OCI-LY3 (cell line): ENCODE data around the gene SLC6A9.

ENCODE experiments used
- H2AFZ ChIP-seq: fragments of 200-600, 300-600 bp; shearing (Covaris generic); 2 replicates; pipeline ENCODE4 v1.6.0; 2014; ENCODE audit warnings: antibody characterized with exemption, low read depth, low read length
- H3K27ac ChIP-seq: fragments of 200-600, 300-600 bp; sonication (generic); 2 replicates; pipeline ENCODE4 v1.5.1; 2014; ENCODE audit warnings: mild to moderate bottlenecking, low read length, moderate library complexity, mixed read lengths
- H3K27me3 ChIP-seq: fragments of 200-600, 300-600 bp; sonication (generic); 2 replicates; pipeline ENCODE4 v1.6.1; 2014; ENCODE audit warnings: low read depth, low read length, mixed read lengths
- H3K36me3 ChIP-seq: fragments of 200-600, 300-600 bp; sonication (generic); replicated peaks from 2 replicates; pipeline ENCODE3; 2014; ENCODE audit warnings: low read depth, low read length, mixed read lengths
- H3K4me1 ChIP-seq: fragments of 300-600, 200-600 bp; sonication (generic); 2 replicates; pipeline ENCODE4 v1.6.1; 2014; ENCODE audit warnings: low read length, mixed read lengths
- H3K4me2 ChIP-seq: fragments of 200-600, 300-600 bp; sonication (generic); 2 replicates; pipeline ENCODE4 v1.6.1; 2014; ENCODE audit warnings: low read length, mixed read lengths
- H3K4me3 ChIP-seq: fragments of 300-600, 200-600 bp; sonication (generic); 2 replicates; pipeline ENCODE4 v1.5.1; 2014; ENCODE audit warnings: antibody characterized with exemption, mild to moderate bottlenecking, low read length, moderate library complexity
- H3K79me2 ChIP-seq: fragments of 300-600, 200-600 bp; shearing (Covaris generic); 2 replicates; pipeline ENCODE4 v1.6.1; 2014; ENCODE audit warnings: mild to moderate bottlenecking, low read length, mixed read lengths
- H3K9ac ChIP-seq: fragments of 300-600, 200-600 bp; shearing (Covaris generic); 2 replicates; pipeline ENCODE4 v1.6.0; 2014; ENCODE audit warnings: mild to moderate bottlenecking, low read length, moderate library complexity
- H3K9me3 ChIP-seq: fragments of 200-600, 300-600 bp; shearing (Covaris generic); 2 replicates; pipeline ENCODE4 v1.6.1; 2014; ENCODE audit warnings: low read length, mixed read lengths; ENCODE audit not compliant: insufficient read depth
- H4K20me1 ChIP-seq: fragments of 200-600, 300-600 bp; sonication (generic); 2 replicates; pipeline ENCODE4 v1.6.1; 2016; ENCODE audit warnings: low read length, mixed read lengths; ENCODE audit not compliant: insufficient read depth
- EZH2phosphoT487 ChIP-seq: fragments of 200-600 bp; shearing (Covaris generic); IDR thresholded peaks from 2 replicates; pipeline ENCODE4 v1.6.1; 2018; ENCODE audit warnings: antibody characterized with exemption, mixed run types, low read depth
- TF ChIP-seq, protein P1 (sequence below): fragments of 200-600, 300-600 bp; sonication (generic); IDR thresholded peaks from 2 replicates; pipeline ENCODE4 v1.5.1; 2014; ENCODE audit warnings: antibody characterized with exemption, low read length, low read depth

The SLC6A9 gene

DNA sequence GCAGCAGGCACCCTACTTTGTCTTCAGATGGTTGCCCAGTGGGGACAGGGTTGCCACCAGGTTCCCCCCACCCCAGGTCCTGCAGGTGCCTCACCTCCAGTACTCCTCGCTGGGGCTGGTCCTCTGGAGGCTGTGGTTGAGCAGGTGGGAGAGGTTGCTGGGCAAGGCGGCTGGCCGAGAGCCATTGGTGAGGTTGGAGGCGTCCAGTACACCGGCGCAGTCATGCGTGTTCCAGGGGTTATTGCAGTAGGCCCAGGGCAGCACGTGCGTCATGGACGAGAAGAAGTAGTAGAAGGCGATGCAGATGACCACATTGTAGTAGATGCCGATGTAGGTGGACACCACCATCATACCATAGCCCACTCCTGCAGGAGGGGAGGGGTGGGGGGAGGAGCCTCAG, 23.0 kb downstream of the SLC6A9 start:
- Histone ChIP-seq H3K27me3 (no peaks in the 10 kb centered on the region), H3K4me1 (no peaks in the 10 kb centered on the region), H3K9ac (no peak overlapping the region), H2AFZ (no peak overlapping the region), H4K20me1 (no peaks in the 10 kb centered on the region), H3K4me2 (no peak overlapping the region), H3K36me3 (no peaks in the 10 kb centered on the region), H3K79me2 (no peaks in the 10 kb centered on the region), H3K9me3 (no peaks in the 10 kb centered on the region), H3K4me3 (no peak overlapping the region), H3K27ac (no peak overlapping the region)
- no peak for TF ChIP-seq EZH2phosphoT487
- TF ChIP-seq, protein P1, sequence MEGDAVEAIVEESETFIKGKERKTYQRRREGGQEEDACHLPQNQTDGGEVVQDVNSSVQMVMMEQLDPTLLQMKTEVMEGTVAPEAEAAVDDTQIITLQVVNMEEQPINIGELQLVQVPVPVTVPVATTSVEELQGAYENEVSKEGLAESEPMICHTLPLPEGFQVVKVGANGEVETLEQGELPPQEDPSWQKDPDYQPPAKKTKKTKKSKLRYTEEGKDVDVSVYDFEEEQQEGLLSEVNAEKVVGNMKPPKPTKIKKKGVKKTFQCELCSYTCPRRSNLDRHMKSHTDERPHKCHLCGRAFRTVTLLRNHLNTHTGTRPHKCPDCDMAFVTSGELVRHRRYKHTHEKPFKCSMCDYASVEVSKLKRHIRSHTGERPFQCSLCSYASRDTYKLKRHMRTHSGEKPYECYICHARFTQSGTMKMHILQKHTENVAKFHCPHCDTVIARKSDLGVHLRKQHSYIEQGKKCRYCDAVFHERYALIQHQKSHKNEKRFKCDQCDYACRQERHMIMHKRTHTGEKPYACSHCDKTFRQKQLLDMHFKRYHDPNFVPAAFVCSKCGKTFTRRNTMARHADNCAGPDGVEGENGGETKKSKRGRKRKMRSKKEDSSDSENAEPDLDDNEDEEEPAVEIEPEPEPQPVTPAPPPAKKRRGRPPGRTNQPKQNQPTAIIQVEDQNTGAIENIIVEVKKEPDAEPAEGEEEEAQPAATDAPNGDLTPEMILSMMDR = no peak

DNA sequence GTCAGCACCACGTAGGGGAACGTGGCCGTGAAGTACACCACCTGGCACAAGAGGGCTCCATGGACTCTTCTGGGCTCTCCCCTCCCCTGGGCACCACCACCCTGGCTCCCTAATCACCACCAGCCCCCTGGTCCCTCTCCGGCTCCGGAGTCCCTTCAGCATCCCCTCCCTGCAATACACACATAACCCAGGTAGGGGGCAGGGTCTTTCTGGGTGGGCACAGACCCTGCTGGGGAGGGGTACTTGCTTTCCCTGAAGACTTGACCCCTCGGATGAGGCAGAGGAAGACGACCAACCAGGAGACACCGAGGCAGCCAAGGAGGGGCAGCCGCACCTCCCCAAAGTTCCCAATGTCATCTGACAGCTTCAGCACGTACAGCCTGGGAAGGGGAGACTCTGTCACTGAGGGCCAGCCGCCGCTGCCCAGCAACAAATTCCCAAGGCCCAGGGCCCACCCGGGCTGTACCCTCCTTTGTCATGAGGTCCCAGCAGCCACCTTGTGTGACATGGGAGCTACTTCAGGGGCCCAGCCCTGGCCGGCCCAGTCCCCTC, 28.6 kb downstream of the SLC6A9 start:
- H3K4me2 ChIP-seq = no peak overlapping the region
- no peak for TF ChIP-seq EZH2phosphoT487
- TF ChIP-seq, protein P1 = no peak

DNA sequence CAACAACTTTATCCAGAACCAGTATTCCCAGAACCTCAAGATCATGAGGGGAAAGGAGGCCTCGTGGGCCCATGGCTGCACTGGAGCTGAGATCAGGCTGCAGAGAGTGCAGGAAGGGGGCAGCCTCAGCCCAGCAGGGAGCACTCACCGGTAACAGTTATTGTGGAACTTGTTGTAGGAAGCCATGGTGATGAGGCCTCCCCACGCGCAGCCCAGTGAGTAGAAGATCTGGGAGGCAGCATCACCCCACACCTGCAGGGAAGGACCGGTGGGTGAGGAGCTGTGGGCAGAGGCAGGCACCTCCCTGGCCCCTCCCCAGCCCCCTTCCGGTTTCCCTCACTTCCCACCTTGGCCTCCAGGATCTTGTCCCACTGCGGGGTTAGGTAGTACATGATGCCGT, 29.1 kb downstream of the SLC6A9 start:
- Histone ChIP-seq H3K4me3 (no peak overlapping the region), H3K9ac (no peak overlapping the region), H2AFZ (no peak overlapping the region), H3K4me2 (no peak overlapping the region), H3K36me3 (no peaks in the 10 kb centered on the region), H3K27ac (no peak overlapping the region), H4K20me1 (no peaks in the 10 kb centered on the region), H3K9me3 (no peaks in the 10 kb centered on the region), H3K79me2 (no peaks in the 10 kb centered on the region), H3K4me1 (no peaks in the 10 kb centered on the region), H3K27me3 (no peaks in the 10 kb centered on the region)
- TF ChIP-seq, protein P1 = no peak
- TF ChIP-seq EZH2phosphoT487 = no peak

More for the DNA sequence above, 28.6 kb downstream of the SLC6A9 start:
- no peaks in the 10 kb centered on the region for H3K36me3 ChIP-seq
- H3K79me2 ChIP-seq = no peaks in the 10 kb centered on the region
- no peaks in the 10 kb centered on the region for H4K20me1 ChIP-seq
- no peaks in the 10 kb centered on the region for H3K4me1 ChIP-seq
- H3K4me3 ChIP-seq = no peak overlapping the region
- no peak overlapping the region for H2AFZ ChIP-seq
- no peaks in the 10 kb centered on the region for H3K27me3 ChIP-seq
- no peak overlapping the region for H3K27ac ChIP-seq
- no peak overlapping the region for H3K9ac ChIP-seq
- no peaks in the 10 kb centered on the region for H3K9me3 ChIP-seq

DNA sequence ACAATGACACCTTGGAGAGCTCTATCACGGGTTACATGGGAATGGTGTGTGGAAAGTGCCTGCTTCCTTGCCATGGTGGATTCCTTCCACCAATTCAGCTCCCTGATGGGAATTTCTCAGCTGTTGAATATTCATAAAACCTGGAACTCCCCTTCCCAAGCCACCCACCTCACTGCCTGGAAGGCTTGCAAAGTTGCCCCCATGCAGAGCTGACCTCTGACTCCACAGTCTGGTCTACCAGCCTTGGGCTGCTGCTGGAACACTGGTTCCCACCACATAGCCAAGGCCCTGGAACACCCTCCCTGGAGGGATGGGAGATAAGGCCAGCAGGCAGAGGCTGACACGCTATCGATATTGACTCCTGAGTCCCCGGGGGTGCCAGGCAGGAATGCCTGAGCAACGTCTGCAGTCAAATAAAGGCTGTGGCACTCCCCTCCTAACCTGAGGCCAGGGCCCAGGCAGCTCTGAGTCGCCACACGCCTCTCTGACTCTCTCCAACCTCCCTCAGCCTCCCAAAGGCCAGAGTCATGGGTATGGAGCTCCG, 31.1 kb downstream of the SLC6A9 start:
- Histone ChIP-seq H3K4me2 (no peak overlapping the region), H3K27ac (no peak overlapping the region), H3K79me2 (no peaks in the 10 kb centered on the region), H2AFZ (no peak overlapping the region), H3K27me3 (no peaks in the 10 kb centered on the region), H4K20me1 (no peaks in the 10 kb centered on the region), H3K36me3 (no peaks in the 10 kb centered on the region), H3K4me3 (no peak overlapping the region), H3K9ac (no peak overlapping the region), H3K9me3 (no peaks in the 10 kb centered on the region), H3K4me1 (no peaks in the 10 kb centered on the region)
- TF ChIP-seq, protein P1 = no peak
- no peak for TF ChIP-seq EZH2phosphoT487
